ENCODE measurements around the gene DUSP28.

GRCh38 chr2:240520130-240520973, 39.8 kb upstream of the DUSP28 start:
- no peak for TF ChIP-seq POLR2A (IDR thresholded peaks at IDR 0.05)
- no peak for TF ChIP-seq CTCF (IDR thresholded peaks at IDR 0.05)
